Kidney (tissue), 22 donors: ENCODE measurements around the gene SLC9A3. TPM values are rescaled to one million over a fixed set of nuclear protein-coding genes. Genes with fewer than 3 reads are reported as not detected.

Experiments
- DNase-seq, 5 donors: peaks; one replicate each; pipeline ENCODE4 v3.0.0-alpha.2; 2013 to 2020
- FAIRE-seq: peaks from 2 replicates; lab custom pipeline; 2012; peaks lifted over from hg19 to GRCh38; lab: Jason Lieb, UNC
- H3K27ac ChIP-seq, 2 donors: one replicate each; pipeline ENCODE4 v1.7.0; 2013; ENCODE audit warnings: low read depth in 2 of 2, low read length in 2 of 2, inconsistent platforms in 1 of 2
- H3K27me3 ChIP-seq: one replicate; pipeline ENCODE4 v1.7.1; 2013; ENCODE audit warnings: low read length, inconsistent platforms; ENCODE audit not compliant: control insufficient read depth, insufficient read depth
- H3K36me3 ChIP-seq, 3 donors: one replicate each; pipeline versions ENCODE4 v1.7.0 to v1.7.1; 2013; ENCODE audit warnings: low read length in 3 of 3, control low read depth in 1 of 3, inconsistent platforms in 1 of 3; ENCODE audit not compliant: insufficient read depth in 3 of 3, control insufficient read depth in 2 of 3
- H3K4me1 ChIP-seq, 3 donors: one replicate each; pipeline versions ENCODE4 v1.7.0 to v1.7.1; 2013; ENCODE audit warnings: low read length in 3 of 3, inconsistent platforms in 1 of 3, low read depth in 1 of 3; ENCODE audit not compliant: control insufficient read depth in 2 of 3, insufficient read depth in 2 of 3
- H3K4me3 ChIP-seq, 3 donors: one replicate each; pipeline versions ENCODE4 v1.7.0 to v1.8.1; 2013; ENCODE audit warnings: low read length in 3 of 3, control low read depth in 1 of 3, inconsistent platforms in 1 of 3
- H3K9ac ChIP-seq, 3 donors: one replicate each; pipeline versions ENCODE4 v1.7.0 to v1.7.1; 2013; ENCODE audit warnings: low read length in 3 of 3, control low read depth in 1 of 3, inconsistent platforms in 1 of 3
- H3K9me3 ChIP-seq, 3 donors: one replicate each; pipeline versions ENCODE4 v1.7.0 to v1.7.1; 2013; ENCODE audit warnings: low read length in 3 of 3, control low read depth in 1 of 3, inconsistent platforms in 1 of 3; ENCODE audit not compliant: control insufficient read depth in 2 of 3, insufficient read depth in 1 of 3
- CTCF ChIP-seq: IDR thresholded peaks from 3 replicates; pipeline ENCODE4 v1.5.1; 2012; ENCODE audit warnings: mild to moderate bottlenecking, moderate library complexity, borderline replicate concordance; ENCODE audit not compliant: insufficient read depth; ENCODE audit errors: extremely low read depth
- intact Hi-C: fragments of 100-400 bp; cut with DNase I; formaldehyde crosslinking; loops from one replicate; pipeline ENCODE4 v1.11.1; 2022
- long read RNA-seq, 10 donors: library from polyadenylated mRNA in 1 of 10; unstranded in 1 of 10; transcript quantifications; one replicate each; pipeline ENCODE4 v2.0.0 and lab custom pipeline, GENCODE V29; 2021 to 2026
- polyA plus RNA-seq: library from polyadenylated mRNA; stranded (reverse); fragments of 350-450 nt; fragmentation: Illumina TruSeq; extraction: RNeasy Lipid Tissue Mini Kit (QIAGEN cat#74804); gene quantifications from one replicate; pipeline ENCODE4 v1.2.3, GENCODE V29; 2014; ENCODE audit warnings: low read depth, low replicate concordance; ENCODE audit not compliant: insufficient read depth
- total RNA-seq: library from RNA; stranded (reverse); fragmentation: NEBNext Ultra II Directional; extraction: Animal tissue kit (Norgen Biotek cat#: 25700); gene quantifications from one replicate; pipeline ENCODE4 v1.2.1, GENCODE V29; 2021
- donor health status: control.
- donor health status: control.
- donor health status: control.
- donor health status: control.
- donor health status: control.
- donor health status: DM: yes; HTN: yes; CAD: no.
- donor health status: Normal renal cell carcinoma (clear cell type).

SLC9A3 gene
- total RNA-seq (10.5 TPM), polyA plus RNA-seq (36.9 TPM)
- long read RNA-seq, donor 1, transcript SLC9A3-201 (17 exons, 2,584 nt) = major isoform, 5 of 6 reads
- long read RNA-seq, donor 1, partial matches to known transcripts = 0 of 6 reads
- long read RNA-seq, donor 1, other reads (novel, unspliced or antisense) = 0 of 6 reads
- long read RNA-seq, donor 2, partial matches to known transcripts = 6 of 11 reads
- long read RNA-seq, donor 2, other reads (novel, unspliced or antisense) = 0 of 11 reads
- long read RNA-seq, donor 3, partial matches to known transcripts = 38 of 42 reads
- long read RNA-seq, donor 3, other reads (novel, unspliced or antisense) = 0 of 42 reads
- long read RNA-seq, donor 4, full-length matches to known transcripts = 7 of 7 reads
- long read RNA-seq, donor 4, partial matches to known transcripts = 0 of 7 reads
- long read RNA-seq, donor 4, other reads (novel, unspliced or antisense) = 0 of 7 reads
- long read RNA-seq, donor 5 = 0 reads
- long read RNA-seq, donor 6 = 0 reads
- long read RNA-seq, donor 7, partial matches to known transcripts = 2 of 22 reads
- long read RNA-seq, donor 7, other reads (novel, unspliced or antisense) = 20 of 22 reads
- long read RNA-seq, donor 8, partial matches to known transcripts = 0 of 1 reads
- long read RNA-seq, donor 8, other reads (novel, unspliced or antisense) = 0 of 1 reads
- long read RNA-seq, donor 9, partial matches to known transcripts = 0 of 1 reads
- long read RNA-seq, donor 9, other reads (novel, unspliced or antisense) = 0 of 1 reads
- long read RNA-seq, donor 10, partial matches to known transcripts = 9 of 12 reads
- long read RNA-seq, donor 10, other reads (novel, unspliced or antisense) = 0 of 12 reads

- Histone ChIP-seq H3K9ac (peak within 1 kb of the TSS in 1 of 3 donors; percentile 61), H3K9me3 (no peaks in the 10 kb centered on the region), H3K36me3 (no peaks in the 10 kb centered on the region), H3K4me3 (peak within 1 kb of the TSS; percentile 6 to 60 (median 34)), H3K4me1 (peaks cover 0 to 4% (median 1%) of the 10 kb centered on the region in 3 donors), H3K27ac (peak within 1 kb of the TSS in 1 of 2 donors; percentile 57), H3K27me3 (peaks cover 18% of the 10 kb centered on the region)
- peak in 1 of 5 donors; percentile 61 for DNase-seq
- TF ChIP-seq CTCF = no peak
- intact Hi-C loops = no loop called here
- no peak for FAIRE-seq
Measured at GRCh38 chr5:524234-524972, at the start of gene SLC9A3. Gene SLC9A3 (minus strand): TSS chr5:524449.

- peak in 3 of 5 donors; percentile 9 to 63 (median 37) for DNase-seq
Measured at GRCh38 chr5:573976-574375, 49.7 kb upstream of the SLC9A3 start.

GRCh38 chr5:573206-573605, 49.0 kb upstream of the SLC9A3 start:
- DNase-seq (peak in 1 of 5 donors; percentile 2), FAIRE-seq (no peak)
- no peak overlapping the region for H3K4me3 ChIP-seq
- TF ChIP-seq CTCF = no peak
- intact Hi-C loops = no loop called here
- H3K4me1 ChIP-seq = no peaks in the 10 kb centered on the region
- no peak overlapping the region for H3K27ac ChIP-seq
- H3K36me3 ChIP-seq = no peaks in the 10 kb centered on the region
- H3K9me3 ChIP-seq = peaks cover 0 to 4% (median 3%) of the 10 kb centered on the region in 3 donors
- no peak overlapping the region for H3K9ac ChIP-seq
- H3K27me3 ChIP-seq = no peaks in the 10 kb centered on the region

More at GRCh38 chr5:573976-574375, 49.7 kb upstream of the SLC9A3 start:
- no peak for TF ChIP-seq CTCF
- Histone ChIP-seq H3K9ac (no peak overlapping the region), H3K27me3 (no peaks in the 10 kb centered on the region), H3K27ac (no peak overlapping the region), H3K4me1 (no peaks in the 10 kb centered on the region), H3K9me3 (peaks cover 0 to 4% (median 3%) of the 10 kb centered on the region in 3 donors), H3K4me3 (no peak overlapping the region), H3K36me3 (no peaks in the 10 kb centered on the region)
- no peak for FAIRE-seq
- intact Hi-C loops = no loop called here
